ENCODE data around the gene TEX22. TPM values are rescaled to one million over a fixed set of nuclear protein-coding genes. Genes with fewer than 3 reads are reported as not detected.

TEX22 gene
- total RNA-seq, 4 donors from 2014 or later = not detected

DNA sequence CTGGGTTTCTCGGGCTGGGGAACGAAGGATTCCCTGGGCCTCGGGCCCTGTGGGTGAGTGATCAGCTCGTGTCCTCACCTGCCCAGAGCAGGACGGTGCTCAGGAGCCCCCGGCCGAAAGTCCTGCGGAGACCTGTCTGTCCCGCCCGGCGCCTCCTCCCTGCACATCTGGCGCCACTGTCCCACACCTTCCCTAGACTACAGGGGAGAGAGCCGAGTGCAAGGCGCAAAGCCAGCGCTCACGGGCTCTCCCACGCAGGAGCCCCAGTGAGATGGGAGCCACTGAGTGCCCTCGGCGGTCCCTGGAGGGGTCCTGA is 13.1 kb upstream of the TEX22 start:
- H3K36me3 ChIP-seq = peaks cover 0 to 34% of the 10 kb centered on the region in 2 donors
- H3K4me1 ChIP-seq = peaks cover 0 to 5% of the 10 kb centered on the region in 2 donors
- TF ChIP-seq POLR2A (IDR thresholded peaks at IDR 0.05) = no peak
- TF ChIP-seq, protein P1, sequence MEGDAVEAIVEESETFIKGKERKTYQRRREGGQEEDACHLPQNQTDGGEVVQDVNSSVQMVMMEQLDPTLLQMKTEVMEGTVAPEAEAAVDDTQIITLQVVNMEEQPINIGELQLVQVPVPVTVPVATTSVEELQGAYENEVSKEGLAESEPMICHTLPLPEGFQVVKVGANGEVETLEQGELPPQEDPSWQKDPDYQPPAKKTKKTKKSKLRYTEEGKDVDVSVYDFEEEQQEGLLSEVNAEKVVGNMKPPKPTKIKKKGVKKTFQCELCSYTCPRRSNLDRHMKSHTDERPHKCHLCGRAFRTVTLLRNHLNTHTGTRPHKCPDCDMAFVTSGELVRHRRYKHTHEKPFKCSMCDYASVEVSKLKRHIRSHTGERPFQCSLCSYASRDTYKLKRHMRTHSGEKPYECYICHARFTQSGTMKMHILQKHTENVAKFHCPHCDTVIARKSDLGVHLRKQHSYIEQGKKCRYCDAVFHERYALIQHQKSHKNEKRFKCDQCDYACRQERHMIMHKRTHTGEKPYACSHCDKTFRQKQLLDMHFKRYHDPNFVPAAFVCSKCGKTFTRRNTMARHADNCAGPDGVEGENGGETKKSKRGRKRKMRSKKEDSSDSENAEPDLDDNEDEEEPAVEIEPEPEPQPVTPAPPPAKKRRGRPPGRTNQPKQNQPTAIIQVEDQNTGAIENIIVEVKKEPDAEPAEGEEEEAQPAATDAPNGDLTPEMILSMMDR (IDR thresholded peaks at IDR 0.05 in 4 of 5, conservative IDR thresholded peaks at IDR 0.05 in 1 of 5) = no peak
- H3K9me3 ChIP-seq = no peaks in the 10 kb centered on the region
- intact Hi-C loops (cut with DNase I; ENCODE audit: low total_unique reads) = no loop called here
- no peak overlapping the region for H3K27ac ChIP-seq
- H3K27me3 ChIP-seq = no peaks in the 10 kb centered on the region
- ATAC-seq = no peak
- in situ Hi-C loops (cut with MboI; ENCODE audit: low sequenced_read_pairs in 4 of 4) = no loop called here
- no peak for DNase-seq
- no peak overlapping the region for H3K4me3 ChIP-seq

DNA sequence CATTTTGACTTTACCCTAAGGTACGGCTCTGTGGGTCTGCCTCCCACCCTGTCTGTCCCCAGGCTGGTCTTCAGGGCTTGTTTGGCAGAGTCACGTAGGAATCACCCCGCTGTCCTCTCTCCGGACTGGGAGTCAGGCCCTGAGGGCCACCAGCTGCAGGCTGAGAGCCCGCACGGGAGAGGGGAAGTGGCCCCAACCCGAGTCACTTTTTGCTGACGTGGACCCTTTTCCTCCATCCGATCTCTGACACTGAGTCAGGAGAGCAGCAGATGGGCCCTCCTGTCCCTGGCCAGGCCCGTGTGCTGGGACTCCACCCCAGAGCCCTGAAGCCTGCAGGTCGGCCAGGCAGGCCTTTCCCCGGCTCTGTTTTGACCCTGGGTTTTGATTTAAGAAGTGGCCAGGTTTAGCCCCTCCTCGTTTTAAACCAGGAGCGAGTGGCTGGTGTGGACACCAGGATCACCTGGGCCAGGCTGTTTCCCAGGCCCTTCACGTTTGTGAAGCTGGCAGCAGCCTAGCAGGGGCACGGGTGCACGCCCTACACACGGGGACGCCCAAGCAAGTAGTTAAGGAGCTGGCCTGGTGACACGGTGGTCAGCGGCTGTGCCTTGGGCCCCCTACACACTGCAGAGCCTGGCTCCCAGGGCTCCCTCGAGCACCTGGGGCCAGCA is 12.5 kb upstream of the TEX22 start:
- H3K36me3 ChIP-seq = peaks cover 0 to 34% of the 10 kb centered on the region in 2 donors
- DNase-seq (no peak), ATAC-seq (no peak)
- in situ Hi-C loops (cut with MboI; ENCODE audit: low sequenced_read_pairs in 4 of 4) = no loop called here
- no peak overlapping the region for H3K27ac ChIP-seq
- H3K27me3 ChIP-seq = no peaks in the 10 kb centered on the region
- no peaks in the 10 kb centered on the region for H3K9me3 ChIP-seq
- intact Hi-C loops (cut with DNase I; ENCODE audit: low total_unique reads) = loop anchor here (2.0 kb wide), 1 partner anchor 21 kb away; no protein-coding TSS in a partner anchor
- TF ChIP-seq POLR2A (IDR thresholded peaks at IDR 0.05) = no peak
- TF ChIP-seq, protein P1 (IDR thresholded peaks at IDR 0.05 in 4 of 5, conservative IDR thresholded peaks at IDR 0.05 in 1 of 5) = no peak
- peaks cover 0 to 6% of the 10 kb centered on the region in 2 donors for H3K4me1 ChIP-seq
- no peak overlapping the region for H3K4me3 ChIP-seq

DNA sequence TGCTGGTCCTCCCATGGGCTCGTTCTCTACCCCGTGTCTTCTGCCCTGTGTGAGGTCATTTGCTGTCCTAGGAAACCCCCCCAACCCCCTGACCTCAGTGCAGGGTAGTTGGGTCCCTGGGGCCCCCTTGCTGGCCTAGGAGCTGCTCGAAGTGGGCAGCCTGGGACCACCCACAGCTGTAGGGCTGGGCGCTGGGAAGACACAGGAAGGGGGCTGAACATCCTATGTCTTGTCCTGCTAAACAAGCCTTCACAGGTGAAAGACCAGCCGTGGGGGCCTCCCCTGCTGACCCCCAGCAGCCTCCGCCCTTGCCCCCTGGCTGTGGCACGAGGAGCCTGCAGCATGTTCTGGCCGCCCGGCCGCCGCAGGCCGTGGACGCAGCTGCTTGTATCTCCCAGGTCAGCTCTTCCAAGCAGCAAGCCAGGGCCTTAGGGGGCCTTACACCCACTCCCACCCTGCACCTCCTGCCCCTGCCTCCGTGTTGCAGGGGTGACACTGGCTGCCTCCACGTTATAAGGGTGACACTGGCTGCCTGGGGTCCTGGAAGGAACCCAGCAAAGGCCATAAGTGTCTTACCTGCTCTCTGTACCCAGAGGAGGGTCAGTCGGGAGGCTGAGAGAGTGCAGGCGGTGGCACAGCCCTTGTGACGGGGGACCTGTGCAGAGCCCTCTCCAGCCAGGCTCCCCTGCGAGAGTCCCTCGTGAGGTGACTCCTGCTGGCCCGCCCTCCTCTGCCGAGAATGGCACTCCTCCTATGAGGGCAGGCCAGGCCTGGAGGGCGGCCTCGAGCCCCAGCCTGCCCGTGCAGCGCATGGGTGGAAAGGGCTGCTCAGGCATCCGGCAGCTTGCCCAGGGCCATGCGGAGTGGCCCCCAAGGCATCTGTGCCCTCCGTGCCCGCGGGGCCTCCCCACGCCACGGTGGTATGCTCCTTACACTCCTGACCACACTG is 11.5 kb upstream of the TEX22 start:
- intact Hi-C loops (cut with DNase I; ENCODE audit: low total_unique reads) = loop anchor here (2.0 kb wide), 1 partner anchor 20 kb away; no protein-coding TSS in a partner anchor
- Histone ChIP-seq H3K36me3 (peaks cover 0 to 32% of the 10 kb centered on the region in 2 donors), H3K9me3 (no peaks in the 10 kb centered on the region), H3K27me3 (no peaks in the 10 kb centered on the region), H3K4me1 (peaks cover 0 to 6% of the 10 kb centered on the region in 2 donors), H3K27ac (no peak overlapping the region), H3K4me3 (no peak overlapping the region)
- DNase-seq (no peak), ATAC-seq (no peak)
- TF ChIP-seq, protein P1 (IDR thresholded peaks at IDR 0.05 in 4 of 5, conservative IDR thresholded peaks at IDR 0.05 in 1 of 5) = no peak
- TF ChIP-seq POLR2A (IDR thresholded peaks at IDR 0.05) = no peak
- in situ Hi-C loops (cut with MboI; ENCODE audit: low sequenced_read_pairs in 4 of 4) = no loop called here

DNA sequence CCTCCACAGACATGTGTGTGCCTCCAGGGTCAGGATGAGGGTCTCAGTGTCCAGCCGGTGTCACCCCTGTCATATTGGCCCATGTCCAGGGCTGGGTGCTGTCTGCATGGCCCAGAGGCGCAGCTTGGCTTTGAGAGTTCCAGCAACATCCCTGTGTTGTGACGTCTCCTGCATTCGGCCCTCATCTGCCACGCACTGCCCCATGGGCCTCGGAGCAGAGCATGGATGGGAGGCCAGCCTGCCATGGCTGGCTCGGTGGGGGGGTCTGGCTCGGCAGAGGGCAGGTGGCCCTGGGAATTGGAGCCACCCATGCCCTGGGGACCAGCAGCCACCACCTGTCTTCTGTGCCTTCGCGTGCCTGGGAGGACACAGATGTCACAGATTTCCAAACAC is 10.8 kb upstream of the TEX22 start:
- H3K4me3 ChIP-seq = no peak overlapping the region
- intact Hi-C loops (cut with DNase I; ENCODE audit: low total_unique reads) = loop anchor here (2.0 kb wide), 1 partner anchor 19 kb away; no protein-coding TSS in a partner anchor
- ATAC-seq = no peak
- in situ Hi-C loops (cut with MboI; ENCODE audit: low sequenced_read_pairs in 4 of 4) = no loop called here
- H3K27ac ChIP-seq = no peak overlapping the region
- DNase-seq = no peak
- peaks cover 0 to 25% of the 10 kb centered on the region in 2 donors for H3K36me3 ChIP-seq
- peaks cover 0 to 6% of the 10 kb centered on the region in 2 donors for H3K4me1 ChIP-seq
- TF ChIP-seq POLR2A (IDR thresholded peaks at IDR 0.05) = no peak
- TF ChIP-seq, protein P1 (IDR thresholded peaks at IDR 0.05 in 4 of 5, conservative IDR thresholded peaks at IDR 0.05 in 1 of 5) = no peak
- no peaks in the 10 kb centered on the region for H3K27me3 ChIP-seq
- no peaks in the 10 kb centered on the region for H3K9me3 ChIP-seq

Data from gastrocnemius medialis (tissue), 4 donors.